Kasumi-1 (cell line): ENCODE data around the gene LDHAL6B.

Source experiments
- DNase-seq, 2 experiments: peaks; one replicate each; lab custom pipeline; 2025; lab: John Stamatoyannopoulos, UW

Gene LDHAL6B

DNA sequence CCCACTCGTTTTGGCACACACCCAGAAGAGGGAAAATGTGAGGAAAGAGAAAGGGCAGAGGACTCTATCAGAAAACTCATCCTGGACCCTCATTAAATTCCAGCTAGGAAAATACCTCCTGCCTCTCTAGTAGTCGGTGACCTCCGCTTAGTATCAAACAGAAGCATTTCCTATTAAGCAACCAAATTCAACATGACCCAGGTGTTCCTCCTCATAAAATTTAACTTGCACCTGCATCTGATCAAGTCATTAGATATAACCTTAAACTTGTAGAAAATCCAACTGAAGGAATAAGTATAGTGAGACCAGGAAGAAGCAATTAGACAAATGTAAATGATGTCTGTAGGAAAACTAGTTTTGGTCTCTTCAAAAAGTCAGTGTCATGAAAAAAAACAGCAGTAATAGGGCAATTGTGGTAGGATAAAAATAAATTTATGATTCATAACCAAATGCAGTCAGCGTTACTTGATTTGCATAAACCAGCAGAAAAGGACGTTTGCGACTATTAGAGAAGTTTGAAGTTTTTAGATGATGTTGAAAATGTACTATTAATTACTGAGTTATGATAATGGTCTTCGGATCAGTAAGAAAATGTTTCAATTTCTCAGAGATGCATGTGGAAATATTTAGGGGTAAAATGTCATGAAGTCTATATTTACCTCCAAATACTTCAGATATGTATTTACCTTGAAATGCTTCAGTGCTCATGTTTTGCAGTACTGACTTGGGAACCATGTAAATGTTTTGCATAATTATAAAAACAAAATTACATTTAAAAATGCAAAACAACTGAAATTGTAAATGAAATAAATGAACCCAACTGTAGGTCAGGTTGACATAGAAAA, 44.6 kb downstream of the LDHAL6B start:
- DNase-seq = no peak

DNA sequence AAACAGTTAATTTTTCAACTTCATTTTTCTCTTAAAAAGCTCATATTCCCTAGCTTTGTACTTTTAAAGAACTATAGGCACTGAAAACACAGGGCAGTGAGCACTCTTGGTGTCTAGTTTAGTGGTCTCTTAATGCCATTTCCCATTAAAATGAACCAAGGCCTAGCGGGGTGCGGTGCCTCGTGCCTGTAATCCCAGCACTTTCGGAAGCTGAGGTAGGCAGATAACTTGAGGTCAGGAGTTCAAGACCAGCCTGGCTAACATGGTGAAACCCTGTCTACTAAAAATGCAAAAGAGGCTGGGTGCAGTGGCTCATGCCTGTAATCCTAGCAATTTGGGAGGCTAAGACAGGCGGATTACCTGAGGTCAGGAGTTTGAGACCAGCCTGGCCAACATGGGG, 45.5 kb downstream of the LDHAL6B start:
- no peak for DNase-seq

DNA sequence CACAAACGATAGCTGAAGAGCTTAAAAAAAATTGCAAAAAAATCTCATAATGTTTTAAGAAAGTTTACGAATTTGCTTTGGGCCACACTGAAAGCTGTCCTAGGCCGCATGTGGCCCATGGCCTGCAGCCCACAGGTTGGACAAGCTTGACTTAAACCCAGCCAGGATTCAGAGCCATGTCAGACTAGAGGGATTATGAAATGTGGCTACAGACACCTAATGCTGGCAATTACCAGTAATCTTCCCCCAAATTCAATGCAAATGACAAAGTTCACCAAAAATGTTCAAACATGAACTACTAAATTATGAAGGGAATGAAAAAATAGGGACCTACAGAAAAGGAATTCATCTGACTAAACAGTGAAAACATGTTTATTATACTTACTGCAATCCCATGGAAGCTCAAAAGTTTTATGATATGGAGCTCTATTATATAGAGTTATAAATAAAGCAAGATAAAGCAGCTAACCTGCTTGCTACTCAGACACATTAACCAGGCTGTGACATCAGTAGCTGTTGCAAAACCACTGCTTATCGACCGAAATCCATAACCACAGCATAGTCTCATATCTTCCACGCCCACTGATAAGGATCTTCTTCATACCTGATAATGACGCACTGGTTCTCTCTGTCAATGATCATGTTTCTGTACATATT, 49.2 kb downstream of the LDHAL6B start:
- DNase-seq = no peak

DNA sequence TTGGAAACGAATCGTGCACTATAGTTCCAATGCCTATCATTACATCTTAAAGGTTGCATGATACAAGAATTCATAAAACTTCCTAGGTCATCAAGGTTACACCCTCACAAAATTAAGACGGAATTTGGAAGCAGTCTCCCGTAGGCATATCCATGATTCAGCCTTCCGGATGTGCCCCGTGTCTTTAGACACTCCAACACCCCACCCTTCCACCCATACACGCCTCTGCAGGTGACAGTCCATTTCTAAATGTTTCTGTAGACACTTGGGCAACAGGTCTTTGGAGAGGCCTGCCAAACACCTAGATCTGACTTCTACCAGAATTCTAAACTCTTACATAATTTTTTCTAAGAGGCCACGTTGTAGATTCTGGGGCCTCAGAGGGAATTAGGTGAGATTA, 49.8 kb downstream of the LDHAL6B start:
- DNase-seq = no peak

DNA sequence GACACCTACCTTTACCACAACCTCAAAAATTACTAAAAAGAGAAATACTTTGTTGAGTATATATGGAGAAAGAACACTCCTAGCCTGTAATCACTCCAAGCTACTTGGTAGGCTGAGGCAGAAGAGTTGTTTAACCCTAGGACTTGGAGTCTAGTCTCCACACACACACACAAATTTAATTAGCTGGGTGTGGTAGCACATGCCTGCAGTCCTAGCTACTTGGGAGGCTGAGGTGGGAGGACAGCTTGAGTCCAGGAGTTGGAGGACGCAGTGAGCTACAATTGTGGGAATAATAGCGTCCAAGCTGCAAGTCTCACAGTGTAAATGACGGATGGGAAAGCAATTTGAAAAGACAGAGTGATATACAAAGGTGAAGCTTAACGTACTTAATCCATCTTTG, 50.5 kb downstream of the LDHAL6B start:
- no peak for DNase-seq
